ENCODE data around the gene ACOX2. TPM values are rescaled to one million over a fixed set of nuclear protein-coding genes. Genes with fewer than 3 reads are reported as not detected.

ACOX2 gene
- total RNA-seq, 4 donors from 2014 or later, result 18.3 to 28.9 (median 20.2) TPM

GRCh38 chr3:58573640-58574039 lies 36.6 kb upstream of the ACOX2 start:
- Histone ChIP-seq H3K36me3 (peaks cover 0 to 25% (median 2%) of the 10 kb centered on the region in 4 donors), H3K9me3 (no peaks in the 10 kb centered on the region), H3K27ac (replicated peaks in 1 of 4) (peak overlapping the region in 3 of 4 donors; percentile 18 to 28 (median 22)), H3K4me1 (peaks cover 25 to 62% (median 59%) of the 10 kb centered on the region in 4 donors), H3K4me3 (peak overlapping the region in 2 of 4 donors; percentile 2 to 57), H3K27me3 (no peaks in the 10 kb centered on the region)
- 60% methylated on average over 6 of the region's 6 CpGs for WGBS
- no peak for DNase-seq (ENCODE audit: extremely low spot score)
- no peak for TF ChIP-seq CTCF (IDR thresholded peaks at IDR 0.05)
- peak; percentile 19 to 22 for TF ChIP-seq POLR2AphosphoS5 (IDR thresholded peaks at IDR 0.05)
- intact Hi-C loops (cut with DNase I), result no loop called here

- Histone ChIP-seq H3K27ac (replicated peaks in 1 of 4) (no peak overlapping the region), H3K27me3 (no peaks in the 10 kb centered on the region), H3K36me3 (peaks cover 0 to 26% (median 2%) of the 10 kb centered on the region in 4 donors), H3K4me3 (peak overlapping the region in 1 of 4 donors; percentile 2), H3K4me1 (peaks cover 18 to 59% (median 52%) of the 10 kb centered on the region in 4 donors), H3K9me3 (no peaks in the 10 kb centered on the region)
- DNase-seq (ENCODE audit: extremely low spot score), result no peak
- intact Hi-C loops (cut with DNase I), result no loop called here
- WGBS, result 97% methylated on average over 7 of the region's 7 CpGs
- TF ChIP-seq POLR2A (IDR thresholded peaks at IDR 0.05; ENCODE audit: low read depth), result no peak
These were observed 35.7 kb upstream of the ACOX2 start for GRCh38 chr3:58572634-58573230.

GRCh38 chr3:58572013-58572633 lies 35.1 kb upstream of the ACOX2 start:
- Histone ChIP-seq H3K27ac (replicated peaks in 1 of 4) (no peak overlapping the region), H3K27me3 (no peaks in the 10 kb centered on the region), H3K36me3 (peaks cover 2 to 32% (median 7%) of the 10 kb centered on the region in 4 donors), H3K9me3 (no peaks in the 10 kb centered on the region), H3K4me3 (no peak overlapping the region), H3K4me1 (peaks cover 14 to 52% (median 46%) of the 10 kb centered on the region in 4 donors)
- no peak for TF ChIP-seq POLR2AphosphoS5 (IDR thresholded peaks at IDR 0.05)
- TF ChIP-seq EP300 (IDR thresholded peaks at IDR 0.05), result no peak
- TF ChIP-seq CTCF (IDR thresholded peaks at IDR 0.05), result no peak
- no peak for TF ChIP-seq POLR2A (IDR thresholded peaks at IDR 0.05; ENCODE audit: low read depth)
- intact Hi-C loops (cut with DNase I), result no loop called here
- DNase-seq (ENCODE audit: extremely low spot score), result no peak
- 85% methylated on average over 13 of the region's 13 CpGs for WGBS

- peaks cover 14 to 41% (median 38%) of the 10 kb centered on the region in 4 donors for H3K4me1 ChIP-seq
- no peak overlapping the region for H3K27ac ChIP-seq (replicated peaks in 1 of 4)
- TF ChIP-seq POLR2AphosphoS5 (IDR thresholded peaks at IDR 0.05) (no peak), CTCF (IDR thresholded peaks at IDR 0.05) (no peak), EP300 (IDR thresholded peaks at IDR 0.05) (no peak), POLR2A (IDR thresholded peaks at IDR 0.05; ENCODE audit: low read depth) (no peak)
- intact Hi-C loops (cut with DNase I), result no loop called here
- no peak for DNase-seq (ENCODE audit: extremely low spot score)
- no peaks in the 10 kb centered on the region for H3K27me3 ChIP-seq
- WGBS, result 93% methylated on average over 5 of the region's 5 CpGs
- no peak overlapping the region for H3K4me3 ChIP-seq
- H3K9me3 ChIP-seq, result no peaks in the 10 kb centered on the region
- peaks cover 9 to 45% (median 20%) of the 10 kb centered on the region in 4 donors for H3K36me3 ChIP-seq
These were observed 33.9 kb upstream of the ACOX2 start for GRCh38 chr3:58570851-58571250.

GRCh38 chr3:58569287-58570001 lies 32.5 kb upstream of the ACOX2 start:
- H3K9me3 ChIP-seq, result no peaks in the 10 kb centered on the region
- WGBS, result 96% methylated on average over 9 of the region's 12 CpGs
- TF ChIP-seq EP300 (IDR thresholded peaks at IDR 0.05), result no peak
- no peak for TF ChIP-seq POLR2A (IDR thresholded peaks at IDR 0.05; ENCODE audit: low read depth)
- H3K4me1 ChIP-seq, result peaks cover 14 to 29% (median 25%) of the 10 kb centered on the region in 4 donors
- DNase-seq (ENCODE audit: extremely low spot score), result no peak
- peaks cover 9 to 56% (median 23%) of the 10 kb centered on the region in 4 donors for H3K36me3 ChIP-seq
- H3K27ac ChIP-seq (replicated peaks in 1 of 4), result no peak overlapping the region
- H3K27me3 ChIP-seq, result no peaks in the 10 kb centered on the region
- H3K4me3 ChIP-seq, result no peak overlapping the region
- intact Hi-C loops (cut with DNase I), result no loop called here

All from esophagus muscularis mucosa (tissue), 4 donors.